GM18505 (cell line): ENCODE measurements around the gene WWOX.

Source experiments
- ATAC-seq: cut with Tn5 transposase; IDR thresholded peaks from one replicate; pipeline ENCODE4 v1.9.1; 2021; ENCODE audit not compliant: unreplicated experiment
- POLR2A ChIP-seq: IDR thresholded peaks from 4 replicates; pipeline ENCODE4 v1.6.1; 2011; ENCODE audit warnings: borderline replicate concordance; ENCODE audit not compliant: insufficient read depth, insufficient read length; ENCODE audit errors: extremely low read depth

Gene WWOX

DNA sequence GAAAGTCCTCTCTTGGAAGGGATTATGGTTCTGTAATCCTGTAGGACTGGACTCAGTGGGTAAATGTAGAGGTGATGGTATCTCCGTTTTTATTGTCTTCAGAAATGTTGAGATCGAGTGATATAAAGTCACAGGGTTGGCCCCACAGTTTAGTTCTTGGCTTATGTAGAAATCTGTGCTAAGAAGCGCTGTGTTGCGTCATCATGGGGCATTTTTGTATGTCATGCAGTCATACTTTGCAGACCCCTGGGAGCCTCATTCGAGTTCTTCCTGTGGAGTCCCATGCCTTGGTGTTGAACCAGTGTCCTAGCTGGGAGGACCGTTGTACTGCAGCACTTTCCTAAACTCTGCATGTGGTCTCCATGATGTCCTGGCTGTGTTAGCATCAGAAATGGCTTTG is 881.4 kb downstream of the WWOX start:
- no peak for ATAC-seq
- TF ChIP-seq POLR2A: no peak

DNA sequence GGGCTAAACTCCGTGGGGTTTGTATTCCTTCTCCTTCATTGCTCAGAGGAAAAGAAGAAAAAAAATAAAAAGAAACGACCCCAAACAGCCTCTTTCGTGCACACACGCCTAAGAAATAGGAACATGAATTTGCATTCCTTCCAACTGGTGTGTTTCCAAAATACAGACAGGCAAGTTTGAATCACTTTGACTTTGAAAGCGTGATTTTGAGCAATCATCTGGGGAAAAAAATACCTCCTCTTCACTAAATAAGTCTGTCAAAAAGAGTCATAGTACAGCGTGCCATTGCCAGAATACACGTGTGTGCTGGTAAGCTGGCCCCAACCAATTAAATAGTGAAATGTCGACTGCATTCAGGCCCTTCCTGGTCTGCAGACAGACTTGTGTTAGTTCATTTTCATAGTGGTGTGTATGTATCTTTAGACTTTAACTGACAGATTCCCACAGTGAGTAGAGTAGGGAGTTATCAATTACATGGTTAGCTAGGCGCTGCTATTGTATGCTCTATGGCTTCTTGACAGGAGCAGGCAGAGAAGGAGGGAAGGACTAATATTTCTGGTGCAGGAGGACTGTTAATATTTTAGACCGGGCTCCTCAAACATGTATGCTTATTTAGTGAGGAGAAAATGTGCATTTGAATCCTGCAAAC is 882.8 kb downstream of the WWOX start:
- ATAC-seq: no peak
- no peak for TF ChIP-seq POLR2A

DNA sequence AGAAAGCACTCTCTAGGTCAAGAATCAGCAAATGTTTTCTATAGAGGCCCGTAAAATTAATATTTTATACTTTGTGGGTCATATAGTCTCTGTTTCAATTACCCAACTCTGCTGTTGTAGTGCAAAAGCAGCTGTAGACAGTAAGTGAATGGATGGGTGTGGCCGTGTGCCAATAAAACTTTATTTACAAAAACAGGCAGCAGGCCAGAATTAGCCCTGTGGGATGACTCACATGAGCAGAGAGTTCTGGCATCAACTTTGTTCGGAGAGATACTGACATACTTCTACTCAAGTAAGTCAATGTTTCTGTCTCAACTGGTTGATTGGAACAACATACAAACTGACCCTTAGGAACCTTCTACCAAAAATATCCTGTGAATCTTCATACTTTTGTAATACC is 884.9 kb downstream of the WWOX start:
- TF ChIP-seq POLR2A: no peak
- ATAC-seq: no peak

DNA sequence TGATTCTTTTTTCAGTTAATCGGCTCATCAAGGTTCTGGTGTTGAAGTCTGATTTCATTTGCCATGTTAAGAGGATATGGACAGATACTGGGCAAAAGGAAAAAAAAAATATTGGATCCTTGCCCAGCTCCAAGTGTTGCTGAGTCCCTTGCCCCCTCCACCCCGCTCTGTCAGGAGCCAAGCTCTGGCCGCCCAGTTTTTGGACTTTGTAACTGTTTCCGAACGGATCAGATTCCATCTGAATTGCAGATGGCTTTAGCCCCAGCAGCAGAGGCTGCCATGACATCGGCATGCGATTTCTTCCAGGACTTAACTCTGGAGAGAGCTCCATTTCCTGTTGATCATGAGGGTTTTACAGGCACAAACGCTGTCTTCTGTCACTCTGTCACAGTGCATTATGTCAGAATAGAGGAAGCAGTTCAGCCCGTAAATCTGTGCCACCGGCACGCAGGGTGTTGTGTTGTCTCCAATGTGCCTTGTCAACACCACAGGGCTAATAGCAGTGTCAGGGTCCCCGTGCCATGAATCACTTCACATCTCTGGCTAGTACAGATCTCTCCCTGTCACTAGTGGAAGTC is 885.5 kb downstream of the WWOX start:
- TF ChIP-seq POLR2A: no peak
- no peak for ATAC-seq

DNA sequence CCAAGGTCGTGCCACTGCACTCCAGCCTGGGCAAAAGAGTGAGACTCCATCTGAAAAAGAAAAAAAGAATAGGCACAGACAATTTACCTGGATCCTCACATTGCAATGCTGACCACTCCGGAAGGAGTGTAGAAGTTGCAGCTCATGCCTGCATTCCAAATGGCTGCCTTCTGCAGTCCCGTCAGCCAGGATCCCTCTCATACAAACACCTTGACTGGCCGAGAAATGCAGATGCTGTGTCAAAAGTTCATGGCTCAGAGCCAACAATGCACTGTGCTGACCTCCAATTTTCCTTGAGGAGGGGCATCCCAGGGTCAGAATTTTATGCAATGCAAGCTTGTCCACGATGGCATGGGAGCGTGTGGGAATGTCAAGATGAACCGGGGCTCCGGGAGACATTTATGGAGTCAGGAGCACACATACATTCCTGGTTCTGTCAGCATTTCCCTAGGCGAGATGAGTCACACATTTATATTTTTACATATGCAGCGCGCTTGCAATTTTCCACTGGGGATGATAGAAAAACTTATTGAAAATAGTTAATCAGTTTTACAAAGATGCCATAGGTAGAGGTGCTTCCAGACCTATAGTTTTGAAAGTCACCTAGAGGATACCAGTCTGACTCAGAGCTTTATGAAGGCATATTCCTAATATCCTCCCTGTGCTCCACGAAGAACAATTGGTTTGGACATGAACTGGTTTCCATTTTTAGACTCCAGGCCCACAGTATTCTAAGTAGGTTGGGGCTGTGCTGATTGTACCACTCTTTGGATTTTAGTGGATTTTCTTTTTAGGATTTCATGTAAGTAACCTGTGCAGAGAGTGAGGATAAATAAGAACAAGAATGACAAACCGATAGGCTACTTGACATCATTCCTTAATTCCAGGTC is 886.5 kb downstream of the WWOX start:
- ATAC-seq: no peak
- TF ChIP-seq POLR2A: no peak

DNA sequence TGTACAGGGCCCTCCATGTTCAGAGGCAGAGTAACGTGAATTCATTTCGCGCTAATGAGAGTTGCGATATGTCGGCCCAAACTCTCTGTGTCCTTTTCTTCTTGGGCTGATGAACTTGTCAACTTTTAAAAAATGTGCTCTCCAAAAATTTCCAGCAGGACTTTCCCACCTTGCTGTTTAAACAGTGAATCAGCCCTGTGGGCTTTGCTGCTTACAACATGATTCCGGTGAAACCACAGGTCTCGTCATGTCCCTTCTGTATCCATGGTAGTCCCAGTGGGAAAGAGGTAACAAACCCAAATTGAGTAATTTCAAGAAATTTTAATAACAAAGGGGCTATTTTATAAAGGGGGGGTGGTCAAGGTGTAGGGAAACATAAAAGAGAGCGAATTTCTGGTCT is 888.2 kb downstream of the WWOX start:
- no peak for ATAC-seq
- no peak for TF ChIP-seq POLR2A

DNA sequence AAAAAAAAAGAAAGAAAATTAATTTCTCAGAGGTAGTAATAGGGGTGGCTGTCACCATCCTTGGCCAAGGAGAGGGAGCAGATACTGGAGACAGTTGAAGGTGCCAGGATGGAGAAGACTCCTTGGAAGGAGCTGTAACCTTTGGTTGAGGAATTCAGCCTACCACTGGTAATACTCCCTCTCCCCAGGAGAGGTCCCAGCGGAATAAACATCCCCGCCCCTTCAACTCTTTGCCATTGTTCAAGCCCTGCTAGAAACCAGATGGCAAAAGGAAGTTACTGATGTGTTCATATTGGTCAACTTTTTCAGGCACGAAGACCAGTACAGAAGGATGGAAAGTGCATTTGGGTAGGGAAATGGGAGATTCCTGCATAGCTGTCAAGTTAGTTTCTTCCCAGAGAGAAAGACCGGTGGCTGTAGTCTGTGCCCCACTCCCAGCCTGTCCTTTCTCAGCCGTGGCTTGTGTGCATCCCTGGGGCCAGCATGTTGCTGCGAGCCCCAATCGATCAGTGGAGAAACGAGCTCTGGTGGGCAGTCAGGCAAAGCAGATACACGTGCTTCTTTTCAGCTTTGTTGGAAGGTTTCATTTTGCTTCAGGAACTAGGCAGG is 889.0 kb downstream of the WWOX start:
- ATAC-seq: no peak
- no peak for TF ChIP-seq POLR2A

DNA sequence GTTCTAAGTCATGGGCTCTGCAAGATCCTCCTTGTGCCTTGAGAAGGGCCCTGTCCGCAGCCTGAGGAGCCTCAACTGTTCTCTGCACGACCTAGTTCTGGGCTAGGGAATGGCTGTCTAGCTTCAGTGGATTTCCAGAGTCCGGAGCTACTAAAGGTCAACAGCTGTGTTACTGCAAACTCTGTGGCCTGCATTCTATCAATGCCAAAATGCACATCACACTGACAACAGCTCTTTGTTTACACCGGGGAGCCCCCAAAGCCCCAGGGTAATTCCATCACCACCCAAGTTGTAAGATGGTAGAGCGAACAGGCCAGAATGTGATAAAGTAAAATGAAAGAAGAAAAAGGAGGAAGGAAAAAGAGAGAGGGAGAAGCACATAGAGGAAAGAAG is 890.9 kb downstream of the WWOX start:
- ATAC-seq: no peak
- TF ChIP-seq POLR2A: no peak

DNA sequence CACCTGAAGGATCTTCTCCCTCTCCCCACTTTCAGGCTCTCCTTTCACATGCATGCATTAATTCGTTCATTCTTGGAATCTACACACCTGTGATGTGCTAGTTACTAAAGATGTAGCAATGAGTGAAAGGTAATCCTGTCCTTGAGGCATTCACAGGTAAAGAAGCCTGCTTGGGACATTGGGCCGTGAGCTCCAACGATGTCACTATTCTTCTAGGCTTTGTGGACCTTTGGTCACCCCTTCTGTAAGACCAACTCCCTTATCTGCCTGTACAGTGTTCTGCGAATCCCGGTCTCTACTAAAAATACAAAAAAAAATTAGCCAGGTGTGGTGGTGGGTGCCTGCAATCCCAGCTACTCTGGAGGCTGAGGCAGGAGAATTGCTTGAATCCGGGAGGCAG is 892.5 kb downstream of the WWOX start:
- ATAC-seq: no peak
- TF ChIP-seq POLR2A: no peak

DNA sequence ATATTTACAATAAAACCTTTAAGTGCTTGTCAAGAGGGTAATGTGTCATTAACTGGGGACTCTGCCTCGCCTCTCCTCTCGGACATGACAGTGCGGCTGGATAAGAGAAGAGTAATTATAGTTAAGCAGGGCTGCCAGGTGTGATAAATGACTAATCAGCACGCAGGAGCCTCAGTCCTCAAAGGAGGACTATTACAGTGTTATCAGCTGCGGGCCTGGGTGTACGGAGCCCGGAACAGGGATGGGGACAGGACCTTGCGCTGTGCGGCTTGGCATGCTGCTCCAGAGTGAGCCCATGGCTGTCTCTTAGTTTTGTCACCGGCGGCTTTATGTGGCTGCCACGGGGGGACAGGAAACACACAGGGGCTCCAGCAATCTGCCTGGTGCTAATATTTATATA is 893.9 kb downstream of the WWOX start:
- no peak for ATAC-seq

DNA sequence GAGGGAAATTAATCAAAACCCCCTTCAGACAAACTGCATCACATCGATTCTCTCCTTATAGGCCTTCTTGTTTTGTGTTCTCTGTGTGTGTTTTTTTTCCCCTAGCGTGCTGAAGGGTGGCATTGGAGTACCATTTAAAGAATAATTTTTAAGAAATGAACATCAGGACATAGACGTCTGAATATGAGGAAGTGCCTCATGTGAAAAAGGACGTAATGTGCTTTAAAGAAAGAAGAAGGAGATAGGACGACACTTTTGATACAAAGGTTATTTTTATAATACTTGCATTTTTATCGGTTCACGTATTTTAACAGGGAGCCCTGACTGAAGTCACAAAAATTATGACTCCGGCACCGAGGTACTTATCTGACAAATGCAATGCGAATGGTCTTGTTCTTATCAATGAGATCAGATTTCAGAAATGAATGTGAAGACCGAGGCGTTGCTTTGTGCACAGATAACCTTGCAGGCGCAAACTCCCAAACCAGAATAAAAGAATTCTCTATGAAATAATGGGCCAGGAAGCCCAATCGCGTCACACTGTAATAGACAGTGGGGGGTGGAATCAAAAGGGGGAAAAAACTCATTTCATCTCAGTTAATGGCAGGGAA is 894.8 kb downstream of the WWOX start:
- ATAC-seq: no peak

More for the DNA sequence above, 893.9 kb downstream of the WWOX start:
- TF ChIP-seq POLR2A: no peak

DNA sequence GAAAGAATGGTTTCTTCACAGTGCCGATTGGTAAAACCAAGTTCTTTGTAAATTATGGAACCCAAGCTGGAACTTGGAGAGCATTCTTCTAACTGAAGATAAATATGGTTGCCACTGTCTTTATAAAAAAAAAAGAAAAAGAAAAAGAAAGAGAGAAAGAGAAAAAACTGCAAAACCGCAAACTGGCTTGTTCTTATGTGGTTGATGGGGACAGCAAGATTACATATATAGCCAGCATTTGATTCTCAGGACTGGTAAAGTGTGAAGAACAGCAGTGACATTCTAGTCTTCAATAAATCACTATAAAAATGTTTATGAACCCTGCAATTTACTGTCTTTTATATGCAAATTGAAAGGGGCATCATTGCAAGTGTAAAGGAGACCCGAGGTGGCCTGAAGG is 896.0 kb downstream of the WWOX start:
- ATAC-seq: no peak
- TF ChIP-seq POLR2A: no peak

More for the DNA sequence above, 894.8 kb downstream of the WWOX start:
- no peak for TF ChIP-seq POLR2A

DNA sequence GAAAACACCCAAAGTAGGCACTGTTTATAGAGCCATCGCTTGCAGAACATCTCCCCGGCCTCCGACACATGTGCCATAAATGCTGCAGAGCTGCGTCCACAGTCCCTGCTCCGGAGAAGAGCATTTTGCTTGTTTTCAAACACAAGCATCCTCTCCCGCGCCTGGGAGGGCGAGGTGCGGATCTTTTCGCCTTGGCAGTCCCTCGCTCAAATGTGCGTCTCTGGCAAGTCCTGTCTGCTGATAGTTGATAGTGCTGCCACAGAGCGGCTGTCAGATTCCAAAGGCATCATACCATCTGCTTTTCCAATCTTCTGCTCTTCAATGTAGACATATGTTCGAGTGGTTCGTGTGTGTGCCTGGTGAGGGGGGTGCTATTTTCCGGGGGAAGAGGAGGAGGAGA is 897.3 kb downstream of the WWOX start:
- ATAC-seq: no peak
- no peak for TF ChIP-seq POLR2A
